HL-60/S4 treated with phorbol 12-myristate 13-acetate at 8.2 ng/mL for 4 days and 3 days (cell line): ENCODE measurements around the gene STPG3.

ENCODE experiments used
- in situ Hi-C: fragments of 300-500 bp; cut with MboI; formaldehyde crosslinking; loops from 2 replicates; pipeline ENCODE4 v1.15.0; 2022; ENCODE audit warnings: low sequenced_read_pairs

STPG3 gene

GRCh38 chr9:137262909-137263285 lies 11.8 kb downstream of the STPG3 start:
- in situ Hi-C loops: no loop called here

- in situ Hi-C loops: no loop called here
Measured at GRCh38 chr9:137263506-137263905, 12.4 kb downstream of the STPG3 start.

GRCh38 chr9:137264067-137264466 lies 13.0 kb downstream of the STPG3 start:
- in situ Hi-C loops: no loop called here

GRCh38 chr9:137265496-137266161 lies 14.5 kb downstream of the STPG3 start:
- in situ Hi-C loops: no loop called here

- in situ Hi-C loops: no loop called here
Measured at GRCh38 chr9:137266162-137266527, 15.1 kb downstream of the STPG3 start.

DNA sequence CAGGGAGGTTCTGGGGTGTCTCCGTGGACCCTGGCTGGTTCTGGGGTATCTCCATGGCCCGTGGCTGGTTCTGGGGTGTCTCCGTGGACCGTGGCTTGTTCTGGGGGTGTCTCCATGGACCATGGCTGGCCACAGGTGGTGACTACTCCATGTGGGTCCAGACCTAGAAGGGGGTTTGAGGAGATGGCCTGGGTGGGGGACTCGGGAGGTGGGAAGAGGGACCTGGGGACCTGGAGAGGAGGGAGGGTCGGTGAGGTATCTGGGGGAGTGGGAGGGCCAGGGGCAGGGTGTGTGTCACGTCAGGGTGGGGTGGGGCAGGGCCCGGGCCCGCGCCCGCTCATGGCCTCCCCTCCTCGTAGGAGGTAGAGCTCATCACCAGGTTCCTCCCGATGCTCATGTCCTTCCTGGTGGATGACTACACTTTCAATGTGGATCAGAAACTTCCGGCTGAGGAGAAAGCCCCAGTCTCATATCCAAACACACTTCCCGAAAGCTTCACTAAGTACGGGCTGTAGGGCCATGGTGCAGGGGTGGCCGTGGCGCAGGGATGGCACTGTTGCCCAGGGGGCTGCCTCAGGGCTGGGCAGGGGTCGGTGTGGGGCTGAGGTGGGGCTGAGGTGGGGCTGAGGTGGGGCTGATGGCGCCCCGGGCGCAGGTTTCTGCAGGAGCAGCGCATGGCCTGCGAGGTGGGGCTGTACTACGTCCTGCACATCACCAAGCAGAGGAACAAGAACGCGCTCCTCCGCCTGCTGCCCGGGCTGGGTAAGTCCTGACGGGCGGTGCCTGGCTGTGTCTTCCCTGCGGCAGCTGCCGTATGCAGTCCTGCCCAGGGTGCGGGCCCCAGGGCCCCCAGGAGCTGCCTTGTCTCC lies 15.7 kb downstream of the STPG3 start:
- in situ Hi-C loops: no loop called here

GRCh38 chr9:137267933-137268355 lies 16.9 kb downstream of the STPG3 start:
- in situ Hi-C loops: no loop called here

- in situ Hi-C loops: no loop called here
Measured at GRCh38 chr9:137268538-137269201, 17.6 kb downstream of the STPG3 start.

DNA sequence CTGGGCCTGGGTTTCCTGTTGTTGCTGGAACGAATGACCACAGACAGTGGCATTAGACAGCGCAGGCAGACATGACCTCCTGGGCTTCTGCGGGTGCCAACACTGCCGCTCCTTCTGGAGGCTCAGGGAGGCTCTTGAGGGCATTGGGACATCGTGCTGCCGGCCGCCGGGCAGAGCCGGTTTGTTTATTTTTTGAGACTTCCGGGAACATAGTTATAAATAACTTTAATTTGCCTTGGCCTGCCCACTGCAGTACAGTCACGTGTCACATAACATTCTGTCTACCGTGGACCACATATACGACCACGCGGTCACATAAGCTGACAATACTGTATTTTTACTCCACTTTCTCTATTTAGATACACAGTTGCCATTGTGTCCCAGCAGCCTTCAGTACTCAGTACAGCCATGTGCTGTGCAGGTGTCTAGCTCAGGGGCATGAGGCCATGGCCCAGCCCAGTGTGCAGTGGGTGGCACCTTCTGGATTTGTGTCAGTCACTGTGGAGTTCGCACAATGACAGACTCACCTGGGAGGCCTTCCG lies 18.2 kb downstream of the STPG3 start:
- in situ Hi-C loops: no loop called here

DNA sequence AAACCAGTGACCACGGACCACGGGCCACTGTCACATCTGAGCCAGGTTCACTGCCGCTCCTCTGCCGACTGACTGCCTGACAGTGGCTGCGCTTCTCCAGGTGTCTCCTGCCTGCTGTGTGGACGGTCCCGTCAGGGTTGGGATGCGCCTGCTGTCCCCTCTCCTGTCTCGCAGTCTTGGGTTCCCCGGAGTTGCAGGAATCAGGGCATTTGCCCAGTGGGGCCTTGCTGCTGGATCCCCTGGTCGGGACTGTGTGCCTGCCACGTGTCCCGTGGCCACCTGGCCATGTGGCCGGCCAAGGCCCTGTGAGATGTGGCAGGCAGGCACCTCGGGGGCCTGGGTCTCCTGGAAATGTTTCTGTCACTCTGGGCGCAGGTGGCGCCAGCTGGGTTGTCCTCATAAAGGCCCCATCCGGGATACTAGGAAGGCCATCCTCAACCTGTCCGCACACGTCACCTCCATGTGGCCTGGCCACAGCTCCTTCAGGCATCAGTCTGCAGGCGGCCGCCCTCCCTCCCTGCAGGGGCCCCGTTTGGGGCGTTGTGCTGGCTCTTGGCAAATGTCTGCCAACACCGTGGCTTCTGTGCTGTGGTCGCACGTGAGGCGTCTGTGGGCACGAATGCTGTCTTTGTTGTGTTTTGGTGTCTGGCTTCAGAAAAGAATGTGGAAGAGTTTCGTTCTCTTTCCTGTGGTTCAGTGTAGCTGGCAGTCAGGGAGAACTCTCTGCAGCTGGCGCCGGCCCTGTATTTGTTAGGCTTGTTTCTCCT lies 20.0 kb downstream of the STPG3 start:
- in situ Hi-C loops: no loop called here

GRCh38 chr9:137271696-137272076 lies 20.6 kb downstream of the STPG3 start:
- in situ Hi-C loops: no loop called here

DNA sequence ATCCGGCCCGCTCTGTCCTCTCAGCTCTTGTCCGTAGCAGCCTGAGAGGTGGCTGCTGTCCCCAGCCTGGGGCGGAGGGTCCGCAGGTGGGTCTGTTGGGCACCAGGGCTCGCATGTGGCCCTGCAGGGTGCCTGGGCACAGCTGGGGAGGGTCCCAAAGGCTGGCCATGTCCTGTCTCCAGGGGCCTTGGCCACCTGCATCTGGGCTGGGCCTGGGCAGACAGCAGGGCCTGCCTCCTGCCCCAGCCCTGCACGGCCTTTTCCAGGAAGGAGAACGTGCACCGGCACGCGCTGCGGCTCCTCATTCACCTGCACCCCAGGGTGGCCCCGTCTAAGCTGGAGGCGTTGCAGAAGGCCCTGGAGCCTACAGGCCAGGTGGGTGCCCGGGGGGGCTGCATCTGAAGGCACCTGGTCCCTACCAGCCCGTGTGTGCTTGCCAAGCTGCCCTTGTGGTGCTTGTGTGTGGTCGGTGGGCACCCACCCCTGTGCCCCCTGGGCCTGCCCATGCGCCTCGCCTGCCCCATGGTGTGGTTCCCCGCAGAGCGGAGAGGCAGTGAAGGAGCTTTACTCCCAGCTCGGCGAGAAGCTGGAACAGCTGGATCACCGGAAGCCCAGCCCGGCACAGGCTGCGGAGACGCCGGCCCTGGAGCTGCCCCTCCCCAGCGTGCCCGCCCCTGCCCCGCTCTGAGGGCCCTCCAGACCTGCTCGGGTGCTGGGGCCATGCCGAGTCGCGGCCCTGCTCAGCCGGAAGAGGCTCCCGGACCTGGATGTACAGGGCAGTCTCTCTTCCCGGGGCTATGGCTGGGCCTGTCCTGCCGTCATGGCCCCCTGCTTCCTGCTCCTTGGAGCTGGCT lies 21.4 kb downstream of the STPG3 start:
- in situ Hi-C loops: no loop called here

DNA sequence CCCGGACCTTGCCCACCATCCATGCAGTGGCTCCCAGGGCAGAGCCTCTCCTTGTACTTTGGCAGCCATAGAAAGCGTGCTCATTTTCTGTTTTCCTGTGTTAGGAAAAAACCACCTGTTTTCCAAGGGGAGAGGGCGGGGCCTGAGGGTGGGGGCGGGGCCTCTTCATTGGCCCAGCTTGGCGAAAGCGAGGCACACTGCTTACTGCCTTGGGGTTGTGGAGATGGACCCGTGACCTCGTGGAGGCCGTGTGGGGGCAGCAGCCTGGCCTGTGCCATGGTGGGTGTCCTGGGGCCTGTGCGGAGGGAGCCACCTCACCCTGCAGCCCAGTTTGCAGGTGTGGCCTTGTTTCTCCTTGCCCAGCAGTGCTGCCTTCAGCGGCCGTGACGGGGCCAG lies 22.0 kb downstream of the STPG3 start:
- in situ Hi-C loops: no loop called here

DNA sequence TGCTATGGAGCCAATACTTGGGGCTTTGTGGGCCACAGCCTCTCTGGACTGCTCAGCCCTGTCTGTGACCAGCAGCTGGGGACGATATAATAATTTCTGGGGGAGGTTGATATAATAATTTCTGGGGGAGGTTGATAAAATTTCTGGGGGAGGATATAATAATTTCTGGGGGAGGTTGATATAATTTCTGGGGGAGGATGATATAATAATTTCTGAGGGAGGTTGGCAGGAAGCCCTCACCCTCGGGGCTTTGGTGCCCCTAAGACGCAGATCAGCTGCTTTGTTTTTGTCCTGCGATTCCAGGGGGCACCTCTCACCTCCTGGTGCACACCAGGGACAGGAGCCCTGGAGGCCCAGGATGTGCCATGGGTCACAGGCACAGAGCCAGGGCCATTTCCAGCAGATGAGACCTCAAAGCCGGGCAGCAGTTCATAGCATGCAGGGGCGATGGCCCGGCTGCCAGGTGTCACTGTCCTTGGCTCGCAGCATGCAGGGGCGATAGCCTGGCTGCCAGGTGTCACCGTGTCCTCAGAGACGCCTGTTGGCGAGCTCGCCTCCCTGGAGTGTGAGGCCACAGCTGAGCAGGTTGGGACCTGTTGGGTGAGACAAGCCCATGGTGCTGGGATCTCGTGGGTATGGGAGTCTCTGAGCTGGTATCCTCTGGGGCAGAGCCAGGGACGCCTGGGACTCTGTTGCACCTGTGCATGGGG lies 22.7 kb downstream of the STPG3 start:
- in situ Hi-C loops: no loop called here

DNA sequence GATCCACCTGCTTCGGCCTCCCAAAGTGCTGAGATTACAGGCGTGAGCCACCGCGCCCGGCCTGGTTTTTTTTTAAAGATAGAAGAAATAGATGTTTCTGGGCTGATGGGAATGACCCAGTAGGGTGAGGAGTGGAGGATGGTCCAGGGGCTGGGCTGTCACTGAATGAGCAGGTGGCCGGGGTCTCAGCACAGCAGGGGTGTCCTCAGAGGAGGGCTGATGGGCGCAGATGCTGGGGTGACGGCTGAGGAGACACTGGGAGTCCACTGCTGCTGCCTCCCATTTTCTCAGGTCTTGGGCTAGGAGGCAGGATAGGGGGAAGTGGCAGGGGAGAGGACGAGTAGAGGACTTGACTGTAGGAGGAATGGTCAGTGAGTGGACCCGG lies 24.1 kb downstream of the STPG3 start:
- in situ Hi-C loops: no loop called here

- in situ Hi-C loops: no loop called here
Measured at GRCh38 chr9:137275588-137276472, 24.7 kb downstream of the STPG3 start.

- in situ Hi-C loops: no loop called here
Measured at GRCh38 chr9:137276473-137277328, 25.6 kb downstream of the STPG3 start.
